HL-60 (cell line): Measurements from ENCODE around the gene CHERP.
"Not testable (repeated sequence)": the region's sequence is repeated elsewhere in the genome, so short reads cannot be mapped to it uniquely, and the experiment has no call there.

ENCODE experiments used
- DNase-seq, 2 experiments: peaks; one replicate each; pipeline ENCODE4 v3.0.0-alpha.2; 2010 to 2020; ENCODE audit warnings: low read depth in 1 of 2, low spot score in 1 of 2
- H3K27ac ChIP-seq: fragments of 250-450 bp; sonication (Bioruptor Pico); replicated peaks from 2 replicates; pipeline ENCODE4 v1.5.1; 2020; ENCODE audit warnings: mild to moderate bottlenecking, moderate library complexity
- H3K27me3 ChIP-seq: fragments of 250-450 bp; sonication (Bioruptor Pico); 2 replicates; pipeline ENCODE4 v1.5.1; 2021; ENCODE audit warnings: mild to moderate bottlenecking, moderate library complexity; ENCODE audit not compliant: insufficient read depth, poor library complexity, severe bottlenecking
- H3K4me3 ChIP-seq: replicated peaks from 2 replicates; pipeline ENCODE4 v1.5.1; 2011; ENCODE audit warnings: mild to moderate bottlenecking, control low read depth, low read length; ENCODE audit not compliant: insufficient read depth
- GABPA ChIP-seq: IDR thresholded peaks from 2 replicates; pipeline ENCODE4 v1.6.1; 2012; ENCODE audit warnings: low read depth
- POLR2AphosphoS5 ChIP-seq: IDR thresholded peaks from 2 replicates; pipeline ENCODE4 v1.6.1; 2012; ENCODE audit warnings: low read depth
- SPI1 ChIP-seq: IDR thresholded peaks from 2 replicates; pipeline ENCODE4 v1.6.1; 2012; ENCODE audit warnings: low read depth, mild to moderate bottlenecking, borderline replicate concordance
- TF ChIP-seq, protein P1 (sequence below): IDR thresholded peaks from one replicate; pipeline ENCODE4 v1.5.1; 2011; ENCODE audit warnings: low read length, control low read depth, inconsistent platforms; ENCODE audit not compliant: insufficient read depth
- TF ChIP-seq, protein P2 (sequence below): IDR thresholded peaks from 2 replicates; pipeline ENCODE4 v1.6.1; 2012; ENCODE audit warnings: low read depth; ENCODE audit not compliant: insufficient replicate concordance

The CHERP gene

DNA sequence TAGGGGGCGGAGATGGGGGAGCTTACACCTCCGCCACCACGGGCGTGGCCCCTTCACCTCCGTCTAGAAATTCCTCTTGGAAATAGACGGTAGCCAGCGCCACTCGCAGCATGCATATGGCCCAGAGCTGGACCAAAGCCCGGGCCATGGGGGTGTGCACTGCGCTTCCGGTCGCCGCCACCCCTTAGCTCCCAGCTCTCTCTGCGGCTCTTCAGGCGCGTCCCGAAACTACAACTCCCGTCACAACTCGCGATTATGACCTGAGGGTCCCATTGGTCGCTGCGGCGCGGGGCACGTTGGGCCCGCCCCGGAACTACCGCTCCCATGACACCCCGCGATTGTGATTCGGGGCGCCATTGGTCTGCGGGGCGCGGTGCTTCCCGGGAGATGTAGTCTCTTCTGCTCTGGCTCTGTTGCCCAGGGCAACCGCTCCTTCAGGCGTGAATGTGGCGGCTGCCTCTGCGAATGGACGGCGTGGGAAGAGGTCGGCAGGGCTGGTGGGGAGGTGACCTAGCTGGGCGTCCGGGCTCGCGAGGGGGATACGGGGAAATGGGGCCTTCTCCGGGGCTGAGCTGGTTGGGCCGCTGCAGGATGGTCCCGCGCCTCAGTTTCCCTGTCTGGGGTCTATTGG is 46.1 kb downstream of the CHERP start, which contains the start of the genes C19orf44 and CALR3:
C19orf44 (plus strand) TSS at position 413 of the 631 bp plus-strand sequence. CDS start 4,399 bp downstream, outside the sequence.
CALR3 (minus strand) TSS at position 186 of the 631 bp plus-strand sequence; CDS start at position 148, 38 bp downstream.
- H3K27ac ChIP-seq, result peak within 1 kb of the TSS; percentile 61
- TF ChIP-seq, protein P1, sequence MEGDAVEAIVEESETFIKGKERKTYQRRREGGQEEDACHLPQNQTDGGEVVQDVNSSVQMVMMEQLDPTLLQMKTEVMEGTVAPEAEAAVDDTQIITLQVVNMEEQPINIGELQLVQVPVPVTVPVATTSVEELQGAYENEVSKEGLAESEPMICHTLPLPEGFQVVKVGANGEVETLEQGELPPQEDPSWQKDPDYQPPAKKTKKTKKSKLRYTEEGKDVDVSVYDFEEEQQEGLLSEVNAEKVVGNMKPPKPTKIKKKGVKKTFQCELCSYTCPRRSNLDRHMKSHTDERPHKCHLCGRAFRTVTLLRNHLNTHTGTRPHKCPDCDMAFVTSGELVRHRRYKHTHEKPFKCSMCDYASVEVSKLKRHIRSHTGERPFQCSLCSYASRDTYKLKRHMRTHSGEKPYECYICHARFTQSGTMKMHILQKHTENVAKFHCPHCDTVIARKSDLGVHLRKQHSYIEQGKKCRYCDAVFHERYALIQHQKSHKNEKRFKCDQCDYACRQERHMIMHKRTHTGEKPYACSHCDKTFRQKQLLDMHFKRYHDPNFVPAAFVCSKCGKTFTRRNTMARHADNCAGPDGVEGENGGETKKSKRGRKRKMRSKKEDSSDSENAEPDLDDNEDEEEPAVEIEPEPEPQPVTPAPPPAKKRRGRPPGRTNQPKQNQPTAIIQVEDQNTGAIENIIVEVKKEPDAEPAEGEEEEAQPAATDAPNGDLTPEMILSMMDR, result no peak
- TF ChIP-seq, protein P2, sequence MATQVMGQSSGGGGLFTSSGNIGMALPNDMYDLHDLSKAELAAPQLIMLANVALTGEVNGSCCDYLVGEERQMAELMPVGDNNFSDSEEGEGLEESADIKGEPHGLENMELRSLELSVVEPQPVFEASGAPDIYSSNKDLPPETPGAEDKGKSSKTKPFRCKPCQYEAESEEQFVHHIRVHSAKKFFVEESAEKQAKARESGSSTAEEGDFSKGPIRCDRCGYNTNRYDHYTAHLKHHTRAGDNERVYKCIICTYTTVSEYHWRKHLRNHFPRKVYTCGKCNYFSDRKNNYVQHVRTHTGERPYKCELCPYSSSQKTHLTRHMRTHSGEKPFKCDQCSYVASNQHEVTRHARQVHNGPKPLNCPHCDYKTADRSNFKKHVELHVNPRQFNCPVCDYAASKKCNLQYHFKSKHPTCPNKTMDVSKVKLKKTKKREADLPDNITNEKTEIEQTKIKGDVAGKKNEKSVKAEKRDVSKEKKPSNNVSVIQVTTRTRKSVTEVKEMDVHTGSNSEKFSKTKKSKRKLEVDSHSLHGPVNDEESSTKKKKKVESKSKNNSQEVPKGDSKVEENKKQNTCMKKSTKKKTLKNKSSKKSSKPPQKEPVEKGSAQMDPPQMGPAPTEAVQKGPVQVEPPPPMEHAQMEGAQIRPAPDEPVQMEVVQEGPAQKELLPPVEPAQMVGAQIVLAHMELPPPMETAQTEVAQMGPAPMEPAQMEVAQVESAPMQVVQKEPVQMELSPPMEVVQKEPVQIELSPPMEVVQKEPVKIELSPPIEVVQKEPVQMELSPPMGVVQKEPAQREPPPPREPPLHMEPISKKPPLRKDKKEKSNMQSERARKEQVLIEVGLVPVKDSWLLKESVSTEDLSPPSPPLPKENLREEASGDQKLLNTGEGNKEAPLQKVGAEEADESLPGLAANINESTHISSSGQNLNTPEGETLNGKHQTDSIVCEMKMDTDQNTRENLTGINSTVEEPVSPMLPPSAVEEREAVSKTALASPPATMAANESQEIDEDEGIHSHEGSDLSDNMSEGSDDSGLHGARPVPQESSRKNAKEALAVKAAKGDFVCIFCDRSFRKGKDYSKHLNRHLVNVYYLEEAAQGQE, result no peak
- TF ChIP-seq SPI1 (no peak; the same call in 1 of the 2 replicates), POLR2AphosphoS5 (peak; percentile 82; the same call in 1 of the 2 replicates), GABPA (peak; percentile 84)
- no peaks in the 10 kb centered on the region for H3K27me3 ChIP-seq

DNA sequence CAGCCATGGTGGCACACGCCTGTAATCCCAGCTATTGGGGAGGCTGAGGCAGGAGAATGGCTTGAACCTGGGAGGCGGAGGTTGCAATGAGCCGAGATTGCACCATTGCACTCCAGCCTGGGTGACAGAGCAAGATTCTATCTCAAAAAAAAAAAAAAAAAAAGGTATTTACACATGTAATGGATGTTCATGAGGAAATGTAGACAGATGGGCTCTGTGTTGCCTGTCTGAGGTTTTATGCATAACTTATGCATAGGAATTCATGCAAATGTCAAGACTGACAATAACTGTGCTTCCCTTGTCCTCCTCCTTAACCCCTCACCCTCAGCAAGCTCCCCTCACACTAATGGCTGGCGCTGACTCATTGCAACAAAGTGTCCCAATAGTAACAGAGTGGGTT is 55.8 kb downstream of the CHERP start:
- not testable (repeated sequence) for H3K27me3 ChIP-seq, H3K27ac ChIP-seq, H3K4me3 ChIP-seq, DNase-seq

More for the DNA sequence above, 46.1 kb downstream of the CHERP start, which contains the start of the genes C19orf44 and CALR3:
- H3K4me3 ChIP-seq, result peak within 1 kb of the TSS; percentile 97
- DNase-seq, result peak; percentile 95 to 99

DNA sequence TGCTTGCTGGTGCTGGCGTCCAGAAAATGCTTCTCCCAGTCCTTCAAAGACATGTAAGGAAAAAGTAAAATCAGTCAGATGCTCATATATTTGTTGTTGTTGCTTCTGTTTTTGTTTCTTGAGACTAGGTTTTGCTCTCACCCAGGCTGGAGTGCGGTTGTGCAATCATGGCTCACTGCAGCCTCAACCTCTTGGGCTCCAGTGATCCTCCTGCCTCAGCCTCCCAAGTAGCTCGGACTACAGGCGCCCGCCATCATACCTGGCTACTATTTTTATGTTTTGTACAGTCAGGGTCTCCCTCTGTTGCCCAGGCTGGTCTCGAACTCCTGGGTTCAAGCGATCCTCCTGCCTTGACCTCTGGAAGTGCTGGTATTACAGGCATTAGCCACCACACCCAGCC is 59.5 kb downstream of the CHERP start:
- DNase-seq, result no peak
- Histone ChIP-seq H3K27me3 (no peaks in the 10 kb centered on the region), H3K4me3 (no peak overlapping the region), H3K27ac (no peak overlapping the region)
- TF ChIP-seq GABPA (no peak), POLR2AphosphoS5 (no peak)
- TF ChIP-seq, protein P2, result no peak

DNA sequence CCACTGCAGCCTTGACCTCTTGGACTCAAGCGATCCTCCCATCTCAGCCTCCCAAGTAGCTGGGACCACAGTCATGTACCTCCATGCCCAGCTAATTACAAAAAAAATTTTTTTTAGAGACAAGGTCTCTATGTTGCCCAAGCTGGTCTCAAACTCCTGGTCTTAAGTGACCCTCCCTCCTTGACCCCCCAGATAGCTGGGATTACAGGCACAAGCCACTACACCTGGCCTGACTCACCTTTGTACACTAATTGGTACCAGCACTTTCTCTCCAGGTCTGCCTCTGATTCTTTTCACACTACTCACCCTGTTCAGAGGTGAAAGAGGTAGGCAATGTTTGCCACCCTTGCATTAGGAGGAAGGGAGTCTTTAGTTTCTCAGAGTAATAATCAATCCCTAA is 64.9 kb downstream of the CHERP start:
- Histone ChIP-seq H3K27me3 (no peaks in the 10 kb centered on the region), H3K4me3 (no peak overlapping the region), H3K27ac (no peak overlapping the region)
- DNase-seq, result no peak
- TF ChIP-seq, protein P2, result no peak

DNA sequence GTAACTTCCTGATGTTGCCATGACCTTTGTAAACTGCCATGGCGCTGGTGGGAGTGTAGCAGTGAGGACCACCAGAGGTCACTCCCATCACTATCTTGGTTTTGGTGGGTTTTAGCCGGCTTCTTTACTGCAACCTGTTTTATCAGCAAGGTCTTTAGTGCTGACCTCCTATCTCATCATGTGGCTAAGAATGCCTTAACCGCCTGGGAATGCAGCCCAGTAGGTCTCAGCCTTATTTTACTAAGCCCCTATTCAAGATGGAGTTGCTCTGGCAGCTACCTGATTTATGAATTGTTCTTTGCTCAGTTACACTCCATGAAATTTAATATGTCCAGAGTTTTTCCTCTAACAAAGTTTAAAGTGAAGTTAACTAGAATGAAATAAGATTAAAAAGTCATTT is 65.8 kb downstream of the CHERP start:
- no peak for DNase-seq
- Histone ChIP-seq H3K27ac (no peak overlapping the region), H3K4me3 (no peak overlapping the region), H3K27me3 (no peaks in the 10 kb centered on the region)
- no peak for TF ChIP-seq GABPA
- TF ChIP-seq SPI1, result no peak
- no peak for TF ChIP-seq POLR2AphosphoS5
- TF ChIP-seq, protein P1, result no peak
- TF ChIP-seq, protein P2, result no peak
